ENCODE data around the gene SCIN. TPM values are rescaled to one million over a fixed set of nuclear protein-coding genes. Genes with fewer than 3 reads are reported as not detected.

SCIN gene
- total RNA-seq, 2 experiments from 2014 or later = not detected

DNA sequence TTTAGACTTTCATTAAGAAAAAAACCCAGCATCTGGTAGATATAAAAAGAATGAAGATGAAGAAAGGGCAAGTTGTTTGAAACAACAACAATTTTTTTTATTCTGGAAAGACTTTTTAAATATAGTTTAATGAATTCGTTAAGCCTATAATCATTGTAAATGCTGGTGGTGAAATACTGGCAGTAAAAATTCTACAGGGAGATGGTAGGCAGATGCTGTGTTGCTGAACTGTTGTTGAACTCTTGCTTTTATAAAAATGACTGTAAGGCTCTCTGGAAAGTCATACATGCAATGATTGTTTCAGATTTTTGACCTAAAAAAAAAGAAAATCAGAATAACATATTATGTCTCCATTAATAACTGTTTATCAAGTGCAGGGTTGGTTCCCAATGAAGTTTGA lies 39.0 kb downstream of the SCIN start:
- Mint-ChIP-seq H3K27me3 (peaks cover 7% of the 10 kb centered on the region), H3K4me1 (ENCODE audit: low read depth) (no peaks in the 10 kb centered on the region), H3K27ac (no peak overlapping the region), H3K4me3 (no peak overlapping the region), H3K9me3 (no peaks in the 10 kb centered on the region), H3K36me3 (ENCODE audit: low read depth) (no peaks in the 10 kb centered on the region)
- POLR2A ChIA-PET = no interaction called here
- intact Hi-C loops (cut with micrococcal nuclease) = no loop called here
- DNase-seq (no peak), ATAC-seq (no peak)
- TF ChIP-seq, protein P1, sequence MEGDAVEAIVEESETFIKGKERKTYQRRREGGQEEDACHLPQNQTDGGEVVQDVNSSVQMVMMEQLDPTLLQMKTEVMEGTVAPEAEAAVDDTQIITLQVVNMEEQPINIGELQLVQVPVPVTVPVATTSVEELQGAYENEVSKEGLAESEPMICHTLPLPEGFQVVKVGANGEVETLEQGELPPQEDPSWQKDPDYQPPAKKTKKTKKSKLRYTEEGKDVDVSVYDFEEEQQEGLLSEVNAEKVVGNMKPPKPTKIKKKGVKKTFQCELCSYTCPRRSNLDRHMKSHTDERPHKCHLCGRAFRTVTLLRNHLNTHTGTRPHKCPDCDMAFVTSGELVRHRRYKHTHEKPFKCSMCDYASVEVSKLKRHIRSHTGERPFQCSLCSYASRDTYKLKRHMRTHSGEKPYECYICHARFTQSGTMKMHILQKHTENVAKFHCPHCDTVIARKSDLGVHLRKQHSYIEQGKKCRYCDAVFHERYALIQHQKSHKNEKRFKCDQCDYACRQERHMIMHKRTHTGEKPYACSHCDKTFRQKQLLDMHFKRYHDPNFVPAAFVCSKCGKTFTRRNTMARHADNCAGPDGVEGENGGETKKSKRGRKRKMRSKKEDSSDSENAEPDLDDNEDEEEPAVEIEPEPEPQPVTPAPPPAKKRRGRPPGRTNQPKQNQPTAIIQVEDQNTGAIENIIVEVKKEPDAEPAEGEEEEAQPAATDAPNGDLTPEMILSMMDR (IDR thresholded peaks at IDR 0.05) = no peak
- CTCF ChIA-PET = interaction anchor here (1.1 kb wide), 1 partner anchor 85 kb away, joined by 4 read pairs; no protein-coding TSS in a partner anchor

DNA sequence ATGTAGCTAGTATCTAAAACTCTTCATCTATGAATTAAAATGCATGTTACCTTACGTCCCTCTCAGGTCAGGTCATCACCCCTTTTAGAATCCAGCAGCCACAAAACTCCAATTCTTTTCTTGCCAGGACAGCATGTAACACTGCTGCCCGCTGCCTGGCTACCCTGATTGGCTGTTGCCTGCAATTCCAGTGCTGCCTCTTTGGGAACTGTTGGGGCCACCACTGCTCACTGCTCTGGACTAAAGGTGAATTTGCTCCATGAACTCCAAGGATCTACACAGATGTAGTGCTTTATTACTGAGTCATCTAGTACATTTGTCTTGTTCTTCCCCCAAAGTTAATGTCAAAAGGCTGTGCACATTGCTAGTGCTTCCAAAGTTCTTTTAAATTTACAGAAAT lies 40.4 kb downstream of the SCIN start:
- no peaks in the 10 kb centered on the region for H3K4me1 Mint-ChIP-seq (ENCODE audit: low read depth)
- no peaks in the 10 kb centered on the region for H3K36me3 Mint-ChIP-seq (ENCODE audit: low read depth)
- POLR2A ChIA-PET = no interaction called here
- DNase-seq (no peak), ATAC-seq (no peak)
- H3K9me3 Mint-ChIP-seq = no peaks in the 10 kb centered on the region
- intact Hi-C loops (cut with micrococcal nuclease) = no loop called here
- no peak overlapping the region for H3K27ac Mint-ChIP-seq
- H3K4me3 Mint-ChIP-seq = no peak overlapping the region
- TF ChIP-seq, protein P1 (IDR thresholded peaks at IDR 0.05) = no peak
- peaks cover 7% of the 10 kb centered on the region for H3K27me3 Mint-ChIP-seq
- CTCF ChIA-PET = interaction anchor here (0.7 kb wide), 1 partner anchor 23 kb away, joined by 3 read pairs; no protein-coding TSS in a partner anchor

DNA sequence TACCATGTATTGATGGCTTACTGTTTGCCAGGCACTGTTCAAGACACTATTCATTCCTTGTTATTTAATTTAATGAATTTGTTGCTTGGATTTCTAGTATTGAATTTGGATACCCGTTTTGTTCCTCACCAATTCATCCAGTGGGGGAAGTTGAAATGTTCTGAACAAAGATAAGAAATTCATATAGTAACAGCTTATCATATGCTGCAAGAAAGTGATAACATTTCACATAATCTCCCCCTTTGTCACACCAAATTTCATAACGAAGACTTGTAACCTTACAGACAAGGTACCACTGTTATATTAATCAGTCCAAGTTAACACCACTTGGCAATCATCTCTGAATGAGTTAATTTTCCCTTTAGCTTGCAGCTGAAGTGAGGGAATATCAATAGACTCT lies 42.1 kb downstream of the SCIN start:
- Mint-ChIP-seq H3K27ac (no peak overlapping the region), H3K27me3 (peaks cover 7% of the 10 kb centered on the region), H3K4me3 (no peak overlapping the region), H3K9me3 (no peaks in the 10 kb centered on the region), H3K36me3 (ENCODE audit: low read depth) (no peaks in the 10 kb centered on the region), H3K4me1 (ENCODE audit: low read depth) (no peaks in the 10 kb centered on the region)
- TF ChIP-seq, protein P1 (IDR thresholded peaks at IDR 0.05) = no peak
- intact Hi-C loops (cut with micrococcal nuclease) = no loop called here
- POLR2A ChIA-PET = no interaction called here
- DNase-seq (no peak), ATAC-seq (no peak)
- CTCF ChIA-PET = interaction anchor here (1.0 kb wide), 1 partner anchor 88 kb away, joined by 3 read pairs; no protein-coding TSS in a partner anchor

GRCh38 chr7:12619461-12620069 lies 49.0 kb downstream of the SCIN start:
- H3K4me3 Mint-ChIP-seq = no peak overlapping the region
- no peaks in the 10 kb centered on the region for H3K9me3 Mint-ChIP-seq
- DNase-seq (no peak), ATAC-seq (no peak)
- ChIA-PET POLR2A (no interaction called here), CTCF (no interaction called here)
- no peaks in the 10 kb centered on the region for H3K27me3 Mint-ChIP-seq
- intact Hi-C loops (cut with micrococcal nuclease) = loop anchor here (5.0 kb wide), 1 partner anchor 102 kb away; no protein-coding TSS in a partner anchor
- no peaks in the 10 kb centered on the region for H3K36me3 Mint-ChIP-seq (ENCODE audit: low read depth)
- TF ChIP-seq, protein P1 (IDR thresholded peaks at IDR 0.05) = no peak
- no peak overlapping the region for H3K27ac Mint-ChIP-seq
- no peaks in the 10 kb centered on the region for H3K4me1 Mint-ChIP-seq (ENCODE audit: low read depth)

DNA sequence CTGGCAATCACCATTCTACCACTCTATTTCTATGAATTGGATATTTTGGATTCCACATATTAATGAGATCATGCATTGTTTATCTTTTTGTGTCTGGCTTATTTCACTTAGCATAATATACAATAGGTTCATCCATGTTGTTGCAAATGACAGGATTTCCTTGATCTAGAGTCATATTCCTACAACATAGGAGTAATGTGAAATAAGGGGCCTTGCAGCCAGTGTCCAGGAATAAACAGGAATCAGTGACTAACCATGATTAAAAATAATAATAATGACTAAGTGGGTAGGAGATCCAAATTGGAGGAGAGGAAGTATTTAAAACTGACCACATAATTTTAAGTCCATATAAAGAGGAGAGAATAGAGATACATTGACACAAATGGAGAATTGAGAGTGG lies 49.9 kb downstream of the SCIN start:
- POLR2A ChIA-PET = no interaction called here
- Mint-ChIP-seq H3K27ac (no peak overlapping the region), H3K9me3 (no peaks in the 10 kb centered on the region), H3K4me3 (no peak overlapping the region), H3K27me3 (no peaks in the 10 kb centered on the region), H3K4me1 (ENCODE audit: low read depth) (no peaks in the 10 kb centered on the region), H3K36me3 (ENCODE audit: low read depth) (no peaks in the 10 kb centered on the region)
- CTCF ChIA-PET = interaction anchor here (0.7 to 4.2 kb wide), 2 partner anchors 49 to 96 kb away, joined by 4 to 35 read pairs; no protein-coding TSS in a partner anchor
- intact Hi-C loops (cut with micrococcal nuclease) = loop anchor here (5.0 kb wide), 1 partner anchor 103 kb away; no protein-coding TSS in a partner anchor
- no peak for ATAC-seq
- TF ChIP-seq, protein P1 (IDR thresholded peaks at IDR 0.05) = no peak
- no peak for DNase-seq
